H1 (cell line): ENCODE data around the gene PPP1R17. TPM values are rescaled to one million over a fixed set of nuclear protein-coding genes. Genes with fewer than 3 reads are reported as not detected.

ENCODE experiments used
- CTCF ChIA-PET: fragments of 300-600 bp; sonication (Branson Sonifier 250); formaldehyde crosslinking; loops from one replicate; lab custom pipeline; 2021; ENCODE audit not compliant: partially characterized antibody; lab: Charles Lee
- POLR2A ChIA-PET: fragments of 300-600 bp; sonication (Branson Sonifier 250); formaldehyde crosslinking; loops from one replicate; lab custom pipeline; 2021; ENCODE audit warnings: inconsistent platforms; ENCODE audit not compliant: partially characterized antibody; lab: Charles Lee
- DNase-seq, 2 experiments: peaks; one replicate each; pipeline versions ENCODE4 v3.0.0 to v3.0.0-alpha.2; 2010 to 2022; ENCODE audit warnings: low spot score in 2 of 2, low read depth in 1 of 2, mixed read lengths in 1 of 2
- FAIRE-seq: peaks from 2 replicates; lab custom pipeline; 2011; peaks lifted over from hg19 to GRCh38; lab: Jason Lieb, UNC
- H2AFZ ChIP-seq: 2 replicates; pipeline ENCODE4 v1.8.1; 2012; ENCODE audit warnings: low read length, inconsistent platforms
- H2AK5ac ChIP-seq: 2 replicates; pipeline ENCODE4 v1.6.1; 2013; ENCODE audit warnings: low read depth, low read length
- H2BK120ac ChIP-seq: replicated peaks from 2 replicates; pipeline ENCODE3; 2013; ENCODE audit warnings: low read depth, low read length, inconsistent platforms
- H2BK12ac ChIP-seq: 2 replicates; pipeline ENCODE4 v1.6.1; 2013; ENCODE audit warnings: low read depth, low read length
- H2BK15ac ChIP-seq: 2 replicates; pipeline ENCODE4 v1.6.1; 2013; ENCODE audit warnings: low read length
- H2BK20ac ChIP-seq: 2 replicates; pipeline ENCODE4 v1.6.1; 2013; ENCODE audit warnings: low read length
- H2BK5ac ChIP-seq: 2 replicates; pipeline ENCODE4 v1.6.1; 2013; ENCODE audit warnings: low read depth, low read length
- H3K14ac ChIP-seq: 2 replicates; pipeline ENCODE4 v1.6.1; 2013; ENCODE audit warnings: inconsistent platforms; ENCODE audit not compliant: insufficient read length
- H3K18ac ChIP-seq: 2 replicates; pipeline ENCODE4 v1.6.1; 2013; ENCODE audit warnings: low read length; ENCODE audit errors: extremely low read depth
- H3K23ac ChIP-seq: 2 replicates; pipeline ENCODE4 v1.6.1; 2013; ENCODE audit warnings: inconsistent platforms; ENCODE audit not compliant: insufficient read length
- H3K23me2 ChIP-seq: 2 replicates; pipeline ENCODE4 v1.6.1; 2013; ENCODE audit warnings: low read depth, low read length
- H3K27ac ChIP-seq: 2 replicates; pipeline ENCODE4 v1.6.1; 2011; ENCODE audit warnings: low read depth, low read length, inconsistent platforms
- H3K27me3 ChIP-seq, 4 experiments: replicated peaks in 1 of 4; 1 replicate in 1 of 4; 2 replicates in 3 of 4; pipeline versions ENCODE4 v1.6.1 to v1.8.1; 2011 to 2013; ENCODE audit warnings: low read length in 3 of 4, mild to moderate bottlenecking in 3 of 4, inconsistent platforms in 2 of 4, mixed read lengths in 2 of 4, moderate library complexity in 1 of 4; ENCODE audit not compliant: control insufficient read depth in 3 of 4, insufficient read depth in 3 of 4; ENCODE audit errors: extremely low read depth in 1 of 4
- H3K36me3 ChIP-seq, 4 experiments: 2 replicates each; pipeline versions ENCODE4 v1.6.1 to v1.8.1; 2011 to 2013; ENCODE audit warnings: mild to moderate bottlenecking in 4 of 4, low read length in 3 of 4, moderate library complexity in 2 of 4, control low read depth in 1 of 4, inconsistent platforms in 1 of 4; ENCODE audit not compliant: insufficient read depth in 4 of 4, control insufficient read depth in 2 of 4
- H3K4ac ChIP-seq: replicated peaks from 2 replicates; pipeline ENCODE3; 2013; ENCODE audit warnings: low read length, low read depth, mixed read lengths, inconsistent platforms; ENCODE audit not compliant: insufficient read length
- H3K4me1 ChIP-seq, 4 experiments: replicated peaks in 1 of 4; 1 replicate in 1 of 4; 2 replicates in 3 of 4; pipeline versions ENCODE4 v1.6.1 to v1.8.1; 2011 to 2013; ENCODE audit warnings: low read length in 3 of 4, inconsistent platforms in 2 of 4, mixed read lengths in 1 of 4; ENCODE audit not compliant: insufficient read depth in 4 of 4, control insufficient read depth in 3 of 4
- H3K4me2 ChIP-seq, 2 experiments: 2 replicates each; pipeline versions ENCODE4 v1.6.1 to v1.8.1; 2011 to 2013; ENCODE audit warnings: low read depth in 2 of 2, low read length in 2 of 2, control low read depth in 1 of 2, inconsistent platforms in 1 of 2, mild to moderate bottlenecking in 1 of 2; ENCODE audit not compliant: insufficient read depth in 1 of 2
- H3K4me3 ChIP-seq, 4 experiments: fragments of 200-600, 300-600 bp in 1 of 4; sonication (generic), shearing (Covaris generic), sonication (Bioruptor Twin) in 1 of 4; 2 replicates each; pipeline versions ENCODE4 v1.5.1 to v1.8.1; 2011 to 2016; ENCODE audit warnings: low read length in 4 of 4, low read depth in 3 of 4, control low read depth in 2 of 4, inconsistent platforms in 2 of 4, mild to moderate bottlenecking in 2 of 4, mixed read lengths in 1 of 4, moderate library complexity in 1 of 4; ENCODE audit not compliant: insufficient read depth in 2 of 4; ENCODE audit errors: extremely low read depth in 1 of 4
- H3K56ac ChIP-seq: replicated peaks from 2 replicates; pipeline ENCODE3; 2013; ENCODE audit warnings: low read depth, mild to moderate bottlenecking, mixed read lengths, low read length, inconsistent platforms; ENCODE audit not compliant: insufficient read length
- H3K79me1 ChIP-seq: 2 replicates; pipeline ENCODE4 v1.6.1; 2013; ENCODE audit warnings: low read depth, low read length, control low read depth
- H3K79me2 ChIP-seq, 2 experiments: 2 replicates each; pipeline versions ENCODE4 v1.6.1 to v1.8.1; 2012 to 2013; ENCODE audit warnings: low read length in 2 of 2, mild to moderate bottlenecking in 2 of 2, inconsistent platforms in 1 of 2; ENCODE audit not compliant: insufficient read depth in 2 of 2, control insufficient read depth in 1 of 2
- H3K9ac ChIP-seq, 4 experiments: replicated peaks in 1 of 4; 1 replicate in 1 of 4; 2 replicates in 3 of 4; pipeline versions ENCODE4 v1.6.1 to v1.8.1; 2011 to 2013; ENCODE audit warnings: low read depth in 3 of 4, low read length in 3 of 4, control low read depth in 2 of 4, mild to moderate bottlenecking in 2 of 4, moderate library complexity in 2 of 4, inconsistent platforms in 1 of 4; ENCODE audit errors: extremely low read depth in 1 of 4
- H3K9me3 ChIP-seq, 2 experiments: 2 replicates each; pipeline versions ENCODE4 v1.6.1 to v1.8.1; 2012 to 2013; ENCODE audit warnings: mild to moderate bottlenecking in 2 of 2, moderate library complexity in 2 of 2, control low read depth in 1 of 2, inconsistent platforms in 1 of 2, low read depth in 1 of 2, low read length in 1 of 2, mixed read lengths in 1 of 2; ENCODE audit not compliant: insufficient read depth in 2 of 2
- H4K20me1 ChIP-seq, 2 experiments: replicated peaks in 1 of 2; 2 replicates each; pipeline versions ENCODE3 to v1.8.1; 2011 to 2013; ENCODE audit warnings: inconsistent platforms in 2 of 2, low read length in 2 of 2, mild to moderate bottlenecking in 1 of 2; ENCODE audit not compliant: insufficient read depth in 2 of 2, control insufficient read depth in 1 of 2
- H4K5ac ChIP-seq: 2 replicates; pipeline ENCODE4 v1.6.1; 2013; ENCODE audit warnings: low read length, low read depth, mixed read lengths, inconsistent platforms; ENCODE audit not compliant: insufficient read length
- H4K8ac ChIP-seq: 2 replicates; pipeline ENCODE4 v1.8.0; 2013; ENCODE audit warnings: mild to moderate bottlenecking, moderate library complexity, low read length, inconsistent platforms; ENCODE audit not compliant: insufficient read depth; ENCODE audit errors: extremely low read depth
- H4K91ac ChIP-seq: replicated peaks from 2 replicates; pipeline ENCODE3; 2013; ENCODE audit warnings: low read length, mixed read lengths, inconsistent platforms; ENCODE audit not compliant: insufficient read length
- CHD2 ChIP-seq: IDR thresholded peaks from 2 replicates; pipeline ENCODE4 v1.6.1; 2012; ENCODE audit warnings: low read length, improper control_type of control experiment
- CTCF ChIP-seq, 3 experiments: IDR thresholded peaks; 1 replicate in 2 of 3; 2 replicates in 1 of 3; pipeline versions ENCODE4 v1.5.1 to v1.6.1; 2011; ENCODE audit warnings: low read length in 3 of 3, mild to moderate bottlenecking in 3 of 3, inconsistent platforms in 2 of 3, low read depth in 1 of 3, moderate library complexity in 1 of 3; ENCODE audit not compliant: insufficient read depth in 1 of 3; ENCODE audit errors: control extremely low read depth in 1 of 3
- EP300 ChIP-seq, 2 experiments: IDR thresholded peaks; 1 replicate in 1 of 2; 2 replicates in 1 of 2; pipeline ENCODE4 v1.6.1; 2011 to 2012; ENCODE audit warnings: low read depth in 2 of 2, low read length in 2 of 2, mild to moderate bottlenecking in 2 of 2, borderline replicate concordance in 1 of 2, inconsistent platforms in 1 of 2, moderate library complexity in 1 of 2
- GABPA ChIP-seq: IDR thresholded peaks from 2 replicates; pipeline ENCODE4 v1.6.1; 2011; ENCODE audit warnings: mild to moderate bottlenecking, low read length, moderate library complexity, borderline replicate concordance; ENCODE audit not compliant: insufficient read depth
- GTF2F1 ChIP-seq: IDR thresholded peaks from 2 replicates; pipeline ENCODE4 v1.6.1; 2012; ENCODE audit warnings: low read depth, low read length, improper control_type of control experiment, borderline replicate concordance
- HDAC2 ChIP-seq, 2 experiments: fragments of 300-600 bp in 1 of 2; sonication (generic) in 1 of 2; IDR thresholded peaks; 2 replicates each; pipeline ENCODE4 v1.6.1; 2011 to 2012; ENCODE audit warnings: low read depth in 2 of 2, low read length in 2 of 2, mild to moderate bottlenecking in 2 of 2, moderate library complexity in 2 of 2, borderline replicate concordance in 1 of 2, inconsistent platforms in 1 of 2
- SAP30 ChIP-seq: fragments of 300-600 bp; sonication (generic); IDR thresholded peaks from 2 replicates; pipeline ENCODE4 v1.7.1; 2012; ENCODE audit warnings: low read length, moderate library complexity, mild to moderate bottlenecking, inconsistent platforms; ENCODE audit not compliant: insufficient read depth, insufficient replicate concordance
- SP1 ChIP-seq: IDR thresholded peaks from 2 replicates; pipeline ENCODE4 v1.6.1; 2011; ENCODE audit warnings: low read depth, low read length
- SP4 ChIP-seq: IDR thresholded peaks from 2 replicates; pipeline ENCODE4 v1.6.1; 2012; ENCODE audit warnings: low read length, inconsistent platforms
- SRF ChIP-seq: IDR thresholded peaks from 2 replicates; pipeline ENCODE4 v1.6.1; 2011; ENCODE audit warnings: mild to moderate bottlenecking, low read depth, low read length, moderate library complexity
- WGBS, 2 experiments: shearing (Covaris generic) in 1 of 2; methylation state at CpG; one replicate each; pipeline versions ENCODE4 v1.1.6 to v1.1.7; 2013 to 2015; ENCODE audit warnings: low lambda C conversion rate in 2 of 2, mixed read lengths in 2 of 2, inconsistent platforms in 1 of 2, low coverage in 1 of 2, missing lambda C conversion rate in 1 of 2; ENCODE audit not compliant: insufficient replicate concordance in 2 of 2, insufficient coverage in 1 of 2, insufficient read length in 1 of 2; ENCODE audit errors: extremely low coverage in 1 of 2, missing lambda C conversion rate in 1 of 2; 5-methylcytosine and 5-hydroxymethylcytosine counted together
- polyA plus RNA-seq, 7 experiments: library from polyadenylated mRNA; depleted of rRNA in 3 of 7; stranded (reverse) in 5 of 7; unstranded in 2 of 7; fragments of >200 nt in 5 of 7; fragments of 200-250 nt in 2 of 7; gene quantifications; 1 replicate in 5 of 7; 2 replicates in 1 of 7; 4 replicates in 1 of 7; pipeline versions ENCODE4 v1.2.1 to v1.2.3, GENCODE V29; 2011 to 2013; ENCODE audit warnings: missing spikeins in 2 of 7, mixed read lengths in 2 of 7
- total RNA-seq: library from RNA; stranded (reverse); fragmentation: NEBNext Ultra II Directional; extraction: Animal tissue kit (Norgen Biotek cat#: 25700); gene quantifications from 2 replicates; pipeline ENCODE4 v1.2.1, GENCODE V29; 2021

PPP1R17 gene
- total and polyA plus RNA-seq, 2 of the 8 experiments (the other 6 are each of a cell fraction or from before 2014, with no cell fraction given) = 1.5 to 2.5 TPM

- Histone ChIP-seq H3K36me3 (no peaks in the 10 kb centered on the region), H4K91ac (no peak overlapping the region), H3K14ac (no peak overlapping the region), H3K18ac (no peak overlapping the region), H3K27me3 (peaks cover 0 to 1% (median 0%) of the 10 kb centered on the region in 4 experiments; a peak in 1 of 7 replicates), H2BK20ac (no peak overlapping the region), H2BK120ac (no peak overlapping the region), H3K27ac (no peak overlapping the region), H3K4me3 (no peak overlapping the region), H2BK5ac (no peak overlapping the region), H4K20me1 (no peaks in the 10 kb centered on the region), H4K5ac (no peak overlapping the region), H3K4me1 (no peaks in the 10 kb centered on the region), H2AK5ac (no peak overlapping the region), H3K23me2 (no peaks in the 10 kb centered on the region), H3K4me2 (no peak overlapping the region), H2AFZ (no peak overlapping the region), H3K56ac (no peak overlapping the region), H2BK12ac (no peak overlapping the region), H3K9ac (no peak overlapping the region), H2BK15ac (0 out of 2 replicates have a peak overlapping the region, but pooled peaks have one; percentile 62), H4K8ac (no peak overlapping the region; the same call in 1 of the 2 replicates), H3K79me2 (no peaks in the 10 kb centered on the region), H3K4ac (no peak overlapping the region), H3K79me1 (no peaks in the 10 kb centered on the region), H3K23ac (no peak overlapping the region), H3K9me3 (peaks cover 0 to 2% of the 10 kb centered on the region in 2 experiments; a peak in 1 of 4 replicates)
- ChIA-PET CTCF (interaction anchor here (0.7 kb wide), 1 partner anchor 423 kb away, joined by 3 read pairs; no protein-coding TSS in a partner anchor), POLR2A (no interaction called here)
- FAIRE-seq (no peak), DNase-seq (no peak)
- TF ChIP-seq SP1 (no peak), SP4 (no peak), SRF (no peak), GABPA (no peak), EP300 (IDR thresholded peaks at IDR 0.05; ENCODE audit: borderline replicate concordance in 1 of 2, low read depth in 2 of 2, low read length in 2 of 2) (no peak), SAP30 (no peak), GTF2F1 (no peak), HDAC2 (IDR thresholded peaks at IDR 0.05; ENCODE audit: borderline replicate concordance in 1 of 2, low read depth in 2 of 2, low read length in 2 of 2) (no peak), CTCF (IDR thresholded peaks at IDR 0.05; ENCODE audit: control extremely low read depth in 1 of 3, insufficient read depth in 1 of 3, low read depth in 1 of 3, low read length in 3 of 3) (no peak), CHD2 (no peak)
- 90% methylated on average over 8 of the region's 8 CpGs; no CpG with 5 or more reads in 1 of the 2 experiments for WGBS, 2 experiments
Measured at GRCh38 chr7:31720366-31720765, 33.4 kb downstream of the PPP1R17 start.
